Kidney (tissue), 14 donors: ENCODE measurements around the gene SEBOX. TPM values are rescaled to one million over a fixed set of nuclear protein-coding genes. Genes with fewer than 3 reads are reported as not detected.

Experiments used
- DNase-seq, 5 donors: peaks; one replicate each; pipeline ENCODE4 v3.0.0-alpha.2; 2013 to 2020
- FAIRE-seq: peaks from 2 replicates; lab custom pipeline; 2012; peaks lifted over from hg19 to GRCh38; lab: Jason Lieb, UNC
- H3K27ac ChIP-seq, 2 donors: one replicate each; pipeline ENCODE4 v1.7.0; 2013; ENCODE audit warnings: low read depth in 2 of 2, low read length in 2 of 2, inconsistent platforms in 1 of 2
- H3K27me3 ChIP-seq: one replicate; pipeline ENCODE4 v1.7.1; 2013; ENCODE audit warnings: low read length, inconsistent platforms; ENCODE audit not compliant: control insufficient read depth, insufficient read depth
- H3K36me3 ChIP-seq, 3 donors: one replicate each; pipeline versions ENCODE4 v1.7.0 to v1.7.1; 2013; ENCODE audit warnings: low read length in 3 of 3, control low read depth in 1 of 3, inconsistent platforms in 1 of 3; ENCODE audit not compliant: insufficient read depth in 3 of 3, control insufficient read depth in 2 of 3
- H3K4me1 ChIP-seq, 3 donors: one replicate each; pipeline versions ENCODE4 v1.7.0 to v1.7.1; 2013; ENCODE audit warnings: low read length in 3 of 3, inconsistent platforms in 1 of 3, low read depth in 1 of 3; ENCODE audit not compliant: control insufficient read depth in 2 of 3, insufficient read depth in 2 of 3
- H3K4me3 ChIP-seq, 3 donors: one replicate each; pipeline versions ENCODE4 v1.7.0 to v1.8.1; 2013; ENCODE audit warnings: low read length in 3 of 3, control low read depth in 1 of 3, inconsistent platforms in 1 of 3
- H3K9ac ChIP-seq, 3 donors: one replicate each; pipeline versions ENCODE4 v1.7.0 to v1.7.1; 2013; ENCODE audit warnings: low read length in 3 of 3, control low read depth in 1 of 3, inconsistent platforms in 1 of 3
- H3K9me3 ChIP-seq, 3 donors: one replicate each; pipeline versions ENCODE4 v1.7.0 to v1.7.1; 2013; ENCODE audit warnings: low read length in 3 of 3, control low read depth in 1 of 3, inconsistent platforms in 1 of 3; ENCODE audit not compliant: control insufficient read depth in 2 of 3, insufficient read depth in 1 of 3
- CTCF ChIP-seq: IDR thresholded peaks from 3 replicates; pipeline ENCODE4 v1.5.1; 2012; ENCODE audit warnings: mild to moderate bottlenecking, moderate library complexity, borderline replicate concordance; ENCODE audit not compliant: insufficient read depth; ENCODE audit errors: extremely low read depth
- intact Hi-C: fragments of 100-400 bp; cut with DNase I; formaldehyde crosslinking; loops from one replicate; pipeline ENCODE4 v1.11.1; 2022
- polyA plus RNA-seq: library from polyadenylated mRNA; stranded (reverse); fragments of 350-450 nt; fragmentation: Illumina TruSeq; extraction: RNeasy Lipid Tissue Mini Kit (QIAGEN cat#74804); gene quantifications from one replicate; pipeline ENCODE4 v1.2.3, GENCODE V29; 2014; ENCODE audit warnings: low read depth, low replicate concordance; ENCODE audit not compliant: insufficient read depth
- total RNA-seq: library from RNA; stranded (reverse); fragmentation: NEBNext Ultra II Directional; extraction: Animal tissue kit (Norgen Biotek cat#: 25700); gene quantifications from one replicate; pipeline ENCODE4 v1.2.1, GENCODE V29; 2021
- donor health status: control.
- donor health status: control.
- donor health status: control.
- donor health status: control.
- donor health status: control.
- donor health status: DM: yes; HTN: yes; CAD: no.
- donor health status: Normal renal cell carcinoma (clear cell type).

The SEBOX gene
- total and polyA plus RNA-seq, 2 donors from 2014 or later: not detected

GRCh38 chr17:28390984-28391383 lies 26.0 kb upstream of the SEBOX start:
- peaks cover 6 to 26% (median 19%) of the 10 kb centered on the region in 3 donors for H3K36me3 ChIP-seq
- H3K27me3 ChIP-seq: no peaks in the 10 kb centered on the region
- H3K27ac ChIP-seq: no peak overlapping the region
- H3K9ac ChIP-seq: no peak overlapping the region
- no peaks in the 10 kb centered on the region for H3K9me3 ChIP-seq
- H3K4me1 ChIP-seq: no peaks in the 10 kb centered on the region
- no peak overlapping the region for H3K4me3 ChIP-seq
- TF ChIP-seq CTCF: no peak
- DNase-seq (no peak), FAIRE-seq (no peak)
- intact Hi-C loops: no loop called here

GRCh38 chr17:28390563-28390962 lies 25.6 kb upstream of the SEBOX start:
- H3K9ac ChIP-seq: no peak overlapping the region
- peaks cover 6 to 22% (median 19%) of the 10 kb centered on the region in 3 donors for H3K36me3 ChIP-seq
- H3K9me3 ChIP-seq: no peaks in the 10 kb centered on the region
- H3K27me3 ChIP-seq: no peaks in the 10 kb centered on the region
- DNase-seq (no peak), FAIRE-seq (no peak)
- no peak overlapping the region for H3K4me3 ChIP-seq
- H3K4me1 ChIP-seq: no peaks in the 10 kb centered on the region
- no peak for TF ChIP-seq CTCF
- intact Hi-C loops: no loop called here
- no peak overlapping the region for H3K27ac ChIP-seq

GRCh38 chr17:28390141-28390540 lies 25.1 kb upstream of the SEBOX start:
- Histone ChIP-seq H3K4me1 (peaks cover 0 to 3% (median 0%) of the 10 kb centered on the region in 3 donors), H3K27ac (no peak overlapping the region), H3K9me3 (no peaks in the 10 kb centered on the region), H3K36me3 (peaks cover 6 to 22% (median 19%) of the 10 kb centered on the region in 3 donors), H3K4me3 (no peak overlapping the region), H3K27me3 (no peaks in the 10 kb centered on the region), H3K9ac (no peak overlapping the region)
- no peak for FAIRE-seq
- no peak for TF ChIP-seq CTCF
- DNase-seq: no peak
- intact Hi-C loops: no loop called here

- peaks cover 0 to 8% (median 0%) of the 10 kb centered on the region in 3 donors for H3K4me1 ChIP-seq
- no peak for DNase-seq
- intact Hi-C loops: no loop called here
- no peaks in the 10 kb centered on the region for H3K27me3 ChIP-seq
- no peak overlapping the region for H3K9ac ChIP-seq
- H3K9me3 ChIP-seq: no peaks in the 10 kb centered on the region
- peaks cover 6 to 22% (median 17%) of the 10 kb centered on the region in 3 donors for H3K36me3 ChIP-seq
- no peak for TF ChIP-seq CTCF
- H3K27ac ChIP-seq: no peak overlapping the region
- FAIRE-seq: no peak
- no peak overlapping the region for H3K4me3 ChIP-seq
Measured at GRCh38 chr17:28388106-28388505, 23.1 kb upstream of the SEBOX start.
